WERI-Rb-1 (cell line): ENCODE data around the gene RNMT.
A peak's percentile ranks its signal among the peaks of the same experiment; 100 is the strongest.

Source experiments
- DNase-seq: peaks from one replicate; pipeline ENCODE4 v3.0.0-alpha.2; 2020
- H3K27ac ChIP-seq: fragments of 250-450 bp; sonication (Bioruptor Pico); 2 replicates; pipeline ENCODE4 v1.5.1; 2020; ENCODE audit warnings: mild to moderate bottlenecking, moderate library complexity
- H3K27me3 ChIP-seq: fragments of 250-450 bp; sonication (Bioruptor Pico); 2 replicates; pipeline ENCODE4 v1.5.1; 2021; ENCODE audit warnings: mild to moderate bottlenecking, low read depth, moderate library complexity; ENCODE audit not compliant: insufficient read depth, severe bottlenecking
- H3K36me3 ChIP-seq: fragments of 250-450 bp; sonication (Bioruptor Pico); 2 replicates; pipeline ENCODE4 v1.5.1; 2020; ENCODE audit warnings: mild to moderate bottlenecking, moderate library complexity
- H3K4me3 ChIP-seq: 2 replicates; pipeline ENCODE4 v1.5.1; 2011; ENCODE audit warnings: low read depth, mild to moderate bottlenecking, control low read depth, low read length
- H3K9me3 ChIP-seq: fragments of 250-450 bp; sonication (Bioruptor Pico); 2 replicates; pipeline ENCODE4 v1.5.1; 2021; ENCODE audit warnings: mild to moderate bottlenecking, moderate library complexity; ENCODE audit not compliant: severe bottlenecking
- TF ChIP-seq, protein P1 (sequence below): IDR thresholded peaks from 2 replicates; pipeline ENCODE4 v1.5.1; 2011; ENCODE audit warnings: low read depth, mild to moderate bottlenecking, control low read depth, inconsistent platforms, low read length

The RNMT gene

GRCh38 chr18:13800505-13801259 is 74.2 kb downstream of the RNMT start:
- peak; percentile 71 for DNase-seq
- Histone ChIP-seq H3K27me3 (peaks cover 88% of the 10 kb centered on the region), H3K4me3 (peak overlapping the region; percentile 12; the same call in 1 of the 2 replicates), H3K36me3 (no peaks in the 10 kb centered on the region), H3K9me3 (no peaks in the 10 kb centered on the region), H3K27ac (no peak overlapping the region)
- TF ChIP-seq, protein P1, sequence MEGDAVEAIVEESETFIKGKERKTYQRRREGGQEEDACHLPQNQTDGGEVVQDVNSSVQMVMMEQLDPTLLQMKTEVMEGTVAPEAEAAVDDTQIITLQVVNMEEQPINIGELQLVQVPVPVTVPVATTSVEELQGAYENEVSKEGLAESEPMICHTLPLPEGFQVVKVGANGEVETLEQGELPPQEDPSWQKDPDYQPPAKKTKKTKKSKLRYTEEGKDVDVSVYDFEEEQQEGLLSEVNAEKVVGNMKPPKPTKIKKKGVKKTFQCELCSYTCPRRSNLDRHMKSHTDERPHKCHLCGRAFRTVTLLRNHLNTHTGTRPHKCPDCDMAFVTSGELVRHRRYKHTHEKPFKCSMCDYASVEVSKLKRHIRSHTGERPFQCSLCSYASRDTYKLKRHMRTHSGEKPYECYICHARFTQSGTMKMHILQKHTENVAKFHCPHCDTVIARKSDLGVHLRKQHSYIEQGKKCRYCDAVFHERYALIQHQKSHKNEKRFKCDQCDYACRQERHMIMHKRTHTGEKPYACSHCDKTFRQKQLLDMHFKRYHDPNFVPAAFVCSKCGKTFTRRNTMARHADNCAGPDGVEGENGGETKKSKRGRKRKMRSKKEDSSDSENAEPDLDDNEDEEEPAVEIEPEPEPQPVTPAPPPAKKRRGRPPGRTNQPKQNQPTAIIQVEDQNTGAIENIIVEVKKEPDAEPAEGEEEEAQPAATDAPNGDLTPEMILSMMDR = peak; percentile 75

DNA sequence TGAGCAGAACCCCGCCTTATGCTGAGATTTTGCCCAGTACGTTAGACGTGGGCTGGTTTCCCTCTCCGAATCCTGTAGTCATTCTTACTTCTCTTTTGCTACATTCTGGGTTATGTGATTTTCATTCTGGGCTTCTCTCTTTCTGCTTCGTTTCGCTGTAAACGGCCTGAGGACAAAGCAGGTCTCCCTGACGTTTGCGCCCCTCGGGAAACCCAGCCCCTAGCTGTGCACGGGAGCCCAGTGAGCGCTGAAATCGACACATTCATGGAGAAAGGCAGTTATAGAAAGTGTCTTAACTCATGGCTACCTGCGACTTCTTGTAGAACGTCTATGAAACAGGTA is 74.8 kb downstream of the RNMT start:
- Histone ChIP-seq H3K27ac (no peak overlapping the region), H3K4me3 (peak overlapping the region; percentile 12; the same call in 1 of the 2 replicates), H3K9me3 (no peaks in the 10 kb centered on the region), H3K27me3 (peaks cover 91% of the 10 kb centered on the region), H3K36me3 (no peaks in the 10 kb centered on the region)
- no peak for DNase-seq
- TF ChIP-seq, protein P1 = no peak

DNA sequence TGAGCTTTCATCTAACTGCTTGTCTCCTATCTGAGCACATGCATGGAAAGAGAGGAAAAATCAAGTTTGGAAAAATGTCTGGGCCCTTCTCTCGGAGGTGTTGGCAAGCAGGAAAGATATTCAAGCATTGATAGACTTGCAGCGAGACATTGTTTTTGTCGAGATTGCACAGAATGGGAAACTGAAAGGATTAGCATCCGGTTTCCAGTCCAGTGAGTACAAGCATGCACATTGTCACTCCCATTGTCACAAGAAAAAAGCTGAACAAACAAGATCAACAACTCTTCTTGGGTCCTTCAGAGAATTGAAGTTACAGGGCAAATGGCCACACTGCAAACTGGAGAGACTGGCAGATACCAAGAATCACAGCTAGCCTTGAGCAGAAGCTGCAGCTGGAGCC is 77.8 kb downstream of the RNMT start:
- Histone ChIP-seq H3K27ac (no peak overlapping the region), H3K36me3 (no peaks in the 10 kb centered on the region), H3K4me3 (no peak overlapping the region), H3K27me3 (peaks cover 89% of the 10 kb centered on the region), H3K9me3 (no peaks in the 10 kb centered on the region)
- no peak for DNase-seq
- TF ChIP-seq, protein P1 = no peak

DNA sequence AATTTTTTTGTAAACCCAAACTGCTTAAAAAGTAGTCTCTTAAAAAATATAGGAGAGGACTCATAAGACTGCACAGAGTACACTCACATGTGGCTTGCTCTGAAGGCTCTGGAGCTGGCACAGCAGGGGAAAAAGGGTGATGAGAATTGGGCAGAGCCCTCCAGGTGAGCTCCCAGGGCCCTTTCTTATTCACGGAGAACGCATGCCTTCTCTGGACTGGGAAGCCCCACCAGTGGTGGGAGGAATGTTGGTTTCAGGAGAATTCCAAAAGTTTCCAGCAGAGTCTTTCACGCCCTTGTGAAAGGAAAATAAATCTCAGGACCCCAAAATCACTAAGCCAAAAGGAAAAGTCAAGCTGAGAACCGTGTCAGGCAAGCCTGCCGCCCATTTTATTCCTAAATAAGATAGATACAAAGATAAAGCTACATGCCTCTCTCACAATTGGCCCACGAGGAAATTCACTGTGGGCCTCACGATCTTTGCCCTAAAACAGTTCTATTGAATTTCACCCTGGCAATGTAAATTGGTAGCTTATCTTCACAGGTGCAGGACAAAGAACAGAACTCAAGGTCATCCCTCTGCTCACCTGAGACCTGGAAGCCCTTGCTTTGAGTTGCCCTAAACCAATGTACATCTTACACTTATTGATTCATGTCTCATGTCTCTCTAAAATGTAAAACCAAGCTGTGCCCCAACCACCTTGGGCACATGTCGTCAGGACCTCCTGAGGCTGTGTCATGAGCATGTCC is 82.0 kb downstream of the RNMT start:
- no peaks in the 10 kb centered on the region for H3K36me3 ChIP-seq
- H3K27me3 ChIP-seq = peaks cover 93% of the 10 kb centered on the region
- H3K27ac ChIP-seq = no peak overlapping the region
- no peak for DNase-seq
- H3K9me3 ChIP-seq = no peaks in the 10 kb centered on the region
- no peak overlapping the region for H3K4me3 ChIP-seq
- TF ChIP-seq, protein P1 = no peak

GRCh38 chr18:13809043-13809430 is 82.6 kb downstream of the RNMT start:
- Histone ChIP-seq H3K27ac (no peak overlapping the region), H3K27me3 (peaks cover 93% of the 10 kb centered on the region), H3K4me3 (no peak overlapping the region), H3K36me3 (no peaks in the 10 kb centered on the region), H3K9me3 (no peaks in the 10 kb centered on the region)
- DNase-seq = no peak
- TF ChIP-seq, protein P1 = no peak
